SH-SY5Y (cell line): Measurements from ENCODE around the gene SLC38A10.

Source experiments
- GATA2 ChIP-seq: IDR thresholded peaks from 2 replicates; pipeline ENCODE4 v1.6.1; 2011; ENCODE audit warnings: mild to moderate bottlenecking, low read depth, low read length
- GATA3 ChIP-seq: IDR thresholded peaks from 2 replicates; pipeline ENCODE4 v1.6.1; 2011; ENCODE audit warnings: low read depth, mild to moderate bottlenecking, low read length, moderate library complexity

Gene SLC38A10

DNA sequence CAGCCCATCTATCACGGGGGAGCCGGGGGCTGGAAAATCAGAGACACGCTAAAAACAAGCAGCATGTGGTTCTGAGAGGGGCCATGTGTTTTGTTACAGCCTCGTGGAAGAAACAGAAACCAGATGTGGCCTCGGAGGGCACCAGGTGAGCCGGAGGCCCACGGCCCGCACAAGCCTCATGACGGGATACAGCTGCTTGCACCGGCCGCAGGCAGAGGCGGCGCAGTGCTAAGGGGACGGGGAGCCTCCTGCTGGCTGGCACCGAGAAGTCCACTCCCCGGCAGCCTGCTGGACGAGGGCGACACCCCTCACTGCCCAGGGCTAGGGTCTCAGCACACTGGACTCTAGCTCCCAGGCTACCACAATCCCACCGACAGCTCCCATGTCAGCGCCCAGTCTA lies 36.8 kb downstream of the SLC38A10 start:
- TF ChIP-seq GATA2 = no peak; the same call in 1 of the 2 replicates
- no peak for TF ChIP-seq GATA3

DNA sequence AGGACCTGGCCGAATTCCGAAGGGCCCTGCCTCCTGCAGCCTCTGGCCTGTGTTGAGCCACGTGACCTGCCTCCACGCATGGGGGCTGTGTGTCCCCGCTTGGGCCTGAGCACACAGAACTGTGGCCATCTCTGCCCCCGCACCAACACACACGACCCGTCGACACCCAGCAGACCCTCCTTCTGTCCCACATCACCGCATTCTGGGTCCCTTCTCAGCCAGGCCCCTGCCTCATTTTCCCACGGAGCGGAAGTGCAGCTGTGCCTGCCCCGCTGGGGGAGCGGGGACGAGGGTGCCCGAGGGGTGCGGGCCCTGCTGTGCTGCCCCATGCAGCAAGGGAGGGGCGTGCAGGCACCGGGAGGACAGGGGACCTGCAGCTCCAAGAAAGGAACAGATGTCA lies 37.6 kb downstream of the SLC38A10 start:
- TF ChIP-seq GATA3 (no peak), GATA2 (no peak)

DNA sequence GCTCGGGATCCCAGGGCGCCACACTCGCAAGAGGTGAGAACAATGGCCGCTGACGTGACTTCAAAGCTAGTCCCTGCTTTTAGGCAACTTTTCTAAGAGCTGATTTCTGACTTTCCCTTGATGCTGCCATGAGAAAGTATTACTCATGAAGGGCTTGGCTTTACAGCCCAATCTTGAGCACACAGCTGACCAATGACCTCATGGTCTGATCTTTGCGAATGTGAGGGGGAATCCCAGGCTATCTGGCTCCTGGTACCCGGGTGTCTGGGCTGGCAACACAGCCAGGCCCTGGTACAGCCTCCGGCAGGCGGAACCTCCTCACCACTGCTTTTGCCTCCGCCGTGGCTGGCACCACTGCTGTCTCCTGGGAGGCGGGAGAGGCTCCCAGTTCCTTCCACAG lies 38.5 kb downstream of the SLC38A10 start:
- no peak for TF ChIP-seq GATA2
- TF ChIP-seq GATA3 = no peak

DNA sequence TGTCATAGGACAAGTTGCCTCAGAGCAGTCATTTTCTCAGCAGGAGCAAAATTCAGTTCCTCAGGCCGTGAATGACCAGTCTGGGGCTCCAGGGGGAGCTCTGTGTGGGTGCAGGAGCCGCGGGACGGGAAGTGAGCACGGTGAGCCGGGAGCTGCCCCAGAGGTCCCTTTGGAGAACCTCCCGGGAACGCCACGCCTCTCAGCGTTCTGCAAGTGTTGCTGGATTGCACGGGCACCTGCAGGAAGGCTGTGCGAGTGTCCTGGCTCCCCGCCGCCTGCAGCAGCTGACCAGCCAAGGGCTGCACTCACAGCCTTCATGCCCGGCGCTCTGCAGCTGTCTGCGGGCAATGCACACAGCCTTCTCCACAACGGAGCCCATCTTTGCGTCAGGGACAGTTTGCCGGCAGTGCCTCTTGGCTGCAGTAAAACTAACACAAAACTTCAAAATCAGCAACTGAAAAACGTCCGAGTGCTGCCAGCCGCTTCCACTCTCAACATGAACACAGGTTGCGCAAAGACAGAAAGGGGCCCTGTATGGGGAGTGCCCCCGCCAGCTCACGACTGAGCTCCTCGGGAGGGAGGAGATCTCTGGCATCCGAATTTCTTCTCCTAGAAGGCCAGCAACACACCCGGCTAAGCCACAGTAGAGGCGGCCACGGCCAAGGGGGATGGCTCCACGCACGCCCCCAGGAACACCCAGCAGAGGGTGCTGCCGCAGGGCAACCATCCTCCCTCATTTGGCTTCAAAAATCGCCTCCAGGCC lies 40.0 kb downstream of the SLC38A10 start:
- TF ChIP-seq GATA2 (no peak), GATA3 (no peak)

DNA sequence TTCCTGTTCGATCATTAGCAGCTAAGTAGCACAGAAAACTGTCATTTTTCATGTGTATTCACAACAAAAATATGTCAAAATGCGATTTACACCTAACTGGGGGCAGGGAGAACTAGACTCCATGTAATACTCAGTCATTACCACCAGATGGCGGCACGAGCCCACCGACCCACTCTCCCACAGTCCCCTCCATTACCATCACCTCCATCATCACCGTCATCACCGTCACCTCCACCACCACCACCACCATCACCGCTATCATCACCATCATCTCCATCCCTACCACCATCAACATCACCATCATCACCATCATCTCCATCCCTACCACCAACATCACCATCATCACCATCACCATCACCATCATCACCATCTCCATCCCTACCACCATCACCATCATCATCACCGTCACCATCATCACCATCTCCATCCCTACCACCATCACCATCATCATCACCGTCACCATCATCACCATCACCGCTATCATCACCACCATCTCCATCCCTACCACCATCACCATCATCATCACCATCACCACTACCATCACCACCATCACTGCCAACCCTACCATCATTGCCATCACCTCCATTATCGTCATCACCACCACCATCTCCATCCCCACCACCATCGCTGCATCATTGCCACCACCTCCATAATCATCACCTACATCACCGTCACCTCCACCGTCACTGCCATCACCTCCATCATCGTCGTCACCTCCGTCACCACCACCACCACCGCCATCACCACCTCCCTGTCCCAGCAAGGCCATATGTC lies 41.6 kb downstream of the SLC38A10 start:
- TF ChIP-seq GATA3 (no peak), GATA2 (no peak)

GRCh38 chr17:81252987-81253329 lies 42.1 kb downstream of the SLC38A10 start:
- TF ChIP-seq GATA3 (no peak), GATA2 (no peak)

DNA sequence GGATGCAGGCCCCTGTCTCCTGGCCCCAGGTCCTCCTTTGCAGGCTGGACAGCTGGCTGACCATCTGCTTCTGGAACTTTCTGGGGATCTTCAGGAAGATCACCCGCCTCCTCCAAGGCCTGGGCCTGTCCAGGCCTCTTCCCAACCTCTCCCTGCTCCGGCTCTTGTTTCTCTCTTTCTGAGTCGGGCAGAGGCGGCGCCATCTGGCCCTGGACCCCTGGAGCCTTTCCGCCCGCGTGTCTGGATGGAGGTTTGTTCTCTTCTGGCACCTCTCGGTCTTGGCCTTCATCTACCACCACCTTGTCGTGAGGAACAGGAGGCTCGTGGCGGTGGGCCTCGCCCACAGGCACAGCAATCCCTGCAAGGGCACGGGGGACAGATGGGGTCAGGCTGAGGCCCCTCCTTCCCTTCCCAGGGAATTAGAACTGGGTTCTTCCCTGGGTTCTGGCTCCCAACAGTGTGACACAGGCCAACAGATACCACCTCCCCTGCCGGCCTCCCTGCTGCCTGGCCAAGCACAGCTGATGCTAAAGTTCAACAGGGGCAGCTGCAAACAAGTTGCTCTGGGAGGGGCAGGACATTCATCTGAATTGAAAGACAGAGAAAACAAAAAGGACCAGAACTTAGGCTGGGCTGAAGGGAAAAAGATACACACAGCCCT lies 42.7 kb downstream of the SLC38A10 start:
- TF ChIP-seq GATA3 = no peak

- TF ChIP-seq GATA3 (no peak), GATA2 (no peak)
Observed at GRCh38 chr17:81251709-81252301, 43.3 kb downstream of the SLC38A10 start.

DNA sequence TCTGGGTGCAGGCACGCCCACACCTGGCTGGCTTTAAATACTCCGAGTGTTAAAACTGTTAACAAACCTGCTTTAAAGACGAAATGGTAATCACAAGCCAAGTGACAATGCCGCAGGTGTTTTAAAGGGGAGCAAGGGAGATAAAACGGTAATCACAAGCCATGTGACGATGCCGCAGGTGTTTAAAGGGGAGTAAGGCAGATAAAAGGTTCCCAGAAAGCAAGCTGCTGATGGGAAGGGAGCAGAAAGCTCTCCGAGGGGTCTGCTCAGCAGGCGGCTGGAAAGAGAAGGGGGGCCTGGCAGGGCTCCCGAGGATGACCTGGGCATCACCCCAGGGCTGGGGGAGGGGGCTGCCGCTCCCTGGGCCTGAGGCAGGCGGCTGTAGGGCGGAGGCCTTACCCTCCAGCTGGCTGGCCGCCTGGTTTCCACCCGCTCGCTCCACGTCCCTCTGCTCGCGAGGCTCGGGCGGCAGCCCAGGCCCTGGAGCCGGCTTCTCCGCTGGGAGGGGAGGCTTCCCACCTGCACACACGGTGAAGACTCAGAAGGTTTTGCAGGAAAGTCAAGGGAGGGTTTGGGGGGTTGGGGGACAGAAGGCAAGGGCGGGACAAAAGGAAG lies 43.9 kb downstream of the SLC38A10 start:
- TF ChIP-seq GATA2 = no peak

DNA sequence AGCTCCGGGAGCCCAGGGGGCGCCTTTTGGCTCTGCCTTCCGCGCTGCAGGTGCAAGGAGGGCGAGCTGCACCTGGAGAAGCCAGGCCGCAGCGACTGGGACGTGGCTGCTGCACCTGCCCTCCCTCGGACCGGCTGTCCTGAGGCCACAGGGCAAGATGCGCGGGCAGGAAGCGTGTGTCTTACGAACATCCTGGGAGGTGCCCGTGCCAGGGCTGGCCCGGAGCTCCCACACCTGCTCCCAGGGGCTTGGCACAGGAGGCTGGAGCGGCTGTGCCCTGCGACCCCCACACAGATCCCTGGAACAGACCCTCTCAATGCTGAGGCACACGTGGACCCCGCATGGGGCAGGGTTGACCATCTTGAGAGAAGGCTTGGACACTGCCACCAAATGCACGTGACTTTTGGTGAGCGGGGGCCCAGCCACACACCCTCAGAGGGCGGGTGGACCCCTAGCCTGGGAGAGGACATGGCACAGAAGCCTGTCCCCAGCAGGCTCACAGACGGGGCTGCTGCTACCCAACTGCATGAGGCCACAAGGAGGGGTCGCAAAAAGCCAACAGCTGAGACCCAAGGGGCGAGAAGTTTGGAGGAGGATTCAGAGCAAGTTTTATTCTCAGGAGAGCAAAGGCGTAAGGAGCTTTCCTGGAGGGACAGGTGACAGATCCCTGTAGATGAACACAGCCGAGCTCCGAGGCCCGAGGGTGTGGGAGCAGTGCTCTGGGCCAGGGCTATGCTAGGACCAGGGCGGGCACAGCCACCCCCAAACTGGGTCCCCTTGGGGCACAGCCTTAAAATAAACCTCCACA lies 44.6 kb downstream of the SLC38A10 start:
- TF ChIP-seq GATA3 (no peak), GATA2 (no peak)

DNA sequence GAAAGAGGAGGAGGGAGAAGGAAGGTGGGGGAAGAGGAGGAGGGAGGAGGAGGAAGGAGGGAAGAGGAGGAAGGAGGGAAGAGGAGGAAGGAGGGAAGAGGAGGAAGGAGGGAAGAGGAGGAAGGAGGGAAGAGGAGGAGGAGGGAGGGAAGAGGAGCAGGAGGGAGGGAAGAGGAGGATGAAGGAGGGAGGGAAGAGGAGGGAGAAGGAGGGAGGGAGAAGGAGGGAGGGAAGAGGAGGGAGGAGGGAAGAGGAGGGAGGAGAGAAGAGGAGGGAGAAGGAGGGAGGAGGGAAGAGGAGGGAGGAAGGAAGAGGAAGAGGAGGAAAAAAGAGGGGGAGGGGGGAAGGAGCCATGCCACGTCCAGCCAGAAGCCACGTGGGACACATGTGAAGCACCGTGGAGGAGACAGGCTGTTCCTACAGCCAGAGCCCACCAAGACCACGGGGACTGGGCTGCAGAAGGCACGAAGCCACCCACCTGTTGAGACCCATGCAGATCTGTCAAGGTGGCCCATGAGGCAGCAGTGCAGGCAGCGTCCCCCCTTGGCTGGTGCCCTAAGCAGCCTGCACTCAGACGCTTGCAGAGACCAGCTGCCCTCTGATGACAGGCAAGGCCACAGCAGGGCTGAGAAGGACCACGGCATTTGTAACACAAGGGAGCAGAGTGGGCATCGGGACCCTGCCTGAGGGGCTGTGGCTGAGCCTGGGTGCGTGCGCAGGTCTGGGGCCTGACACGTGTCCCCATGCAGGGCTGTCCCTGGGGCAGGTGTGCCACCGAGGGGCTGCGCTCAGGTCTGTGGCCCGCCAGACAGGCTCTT lies 45.7 kb downstream of the SLC38A10 start:
- TF ChIP-seq GATA3 = no peak

- TF ChIP-seq GATA3 (no peak), GATA2 (no peak)
Observed at GRCh38 chr17:81248649-81249048, 46.5 kb downstream of the SLC38A10 start.

- TF ChIP-seq GATA3 (no peak), GATA2 (peak; percentile 22; the same call in 1 of the 2 replicates)
Observed at GRCh38 chr17:81247339-81247990, 47.6 kb downstream of the SLC38A10 start.
